GM19193 (cell line): ENCODE results near the gene INO80B.

Source experiments
- POLR2A ChIP-seq: IDR thresholded peaks from 4 replicates; pipeline ENCODE4 v1.6.1; 2011; ENCODE audit not compliant: insufficient read depth, insufficient read length; ENCODE audit errors: extremely low read depth

Gene INO80B

GRCh38 chr2:74488643-74489481 is 34.0 kb downstream of the INO80B start:
- no peak for TF ChIP-seq POLR2A

DNA sequence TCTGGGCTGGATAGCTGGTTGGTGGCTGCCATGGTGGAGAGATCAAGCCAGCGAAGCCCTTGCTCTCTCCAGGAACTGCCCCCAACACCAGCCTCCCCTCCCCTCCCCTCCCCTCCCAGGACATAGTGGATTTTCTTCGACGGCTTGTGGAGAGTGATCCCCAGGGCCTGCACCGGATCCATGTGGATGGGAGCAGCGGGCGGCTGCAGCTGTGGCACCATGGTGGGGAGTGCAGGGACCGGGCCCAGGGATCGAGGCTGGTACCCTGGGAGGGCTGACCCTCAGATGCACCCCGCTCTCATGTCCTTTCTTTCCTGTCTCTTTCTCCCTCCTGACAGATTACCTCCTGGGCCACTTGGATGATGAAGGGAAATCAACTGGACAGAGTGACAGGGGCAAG is 35.0 kb downstream of the INO80B start:
- no peak for TF ChIP-seq POLR2A

- no peak for TF ChIP-seq POLR2A
These were observed 37.0 kb downstream of the INO80B start for GRCh38 chr2:74491648-74492544.

DNA sequence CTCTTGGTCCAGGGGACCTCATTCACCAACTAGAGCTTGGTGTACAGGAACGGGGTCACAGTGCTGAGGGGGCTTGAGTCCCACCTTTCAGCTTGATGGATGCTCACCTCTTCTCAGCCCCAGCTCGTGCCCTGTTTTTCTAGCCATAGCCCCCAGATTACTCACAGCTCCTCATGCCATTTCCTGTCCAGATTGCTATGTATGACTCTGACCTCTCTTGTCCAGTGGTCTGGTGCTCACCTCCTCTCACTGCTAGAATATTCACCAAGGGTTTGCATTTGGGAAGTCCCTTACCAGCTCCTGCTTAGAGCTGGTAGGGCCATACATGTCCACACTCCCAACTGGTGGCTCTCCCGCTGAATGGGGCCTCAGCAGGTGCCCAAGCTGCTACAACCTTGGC is 38.7 kb downstream of the INO80B start:
- no peak for TF ChIP-seq POLR2A

DNA sequence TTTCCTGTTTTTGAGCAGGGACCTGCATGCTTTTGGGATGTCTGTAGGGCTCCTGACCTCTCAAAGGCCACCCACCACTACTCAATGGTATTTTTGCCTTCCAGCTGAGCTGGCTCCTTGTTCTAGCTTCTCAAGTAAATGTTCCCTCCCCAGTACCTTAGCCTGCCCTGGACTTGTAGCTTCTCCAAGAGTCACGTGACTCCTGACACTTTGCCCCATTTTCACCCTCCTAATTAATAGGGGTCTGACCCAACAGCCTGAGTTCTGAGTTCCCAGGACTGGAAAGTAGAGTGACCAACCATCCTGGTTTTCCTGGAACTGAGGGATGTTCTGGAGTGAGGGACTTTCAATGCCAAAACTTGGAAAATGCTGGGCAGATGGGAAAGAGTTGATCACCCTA is 40.6 kb downstream of the INO80B start:
- no peak for TF ChIP-seq POLR2A

DNA sequence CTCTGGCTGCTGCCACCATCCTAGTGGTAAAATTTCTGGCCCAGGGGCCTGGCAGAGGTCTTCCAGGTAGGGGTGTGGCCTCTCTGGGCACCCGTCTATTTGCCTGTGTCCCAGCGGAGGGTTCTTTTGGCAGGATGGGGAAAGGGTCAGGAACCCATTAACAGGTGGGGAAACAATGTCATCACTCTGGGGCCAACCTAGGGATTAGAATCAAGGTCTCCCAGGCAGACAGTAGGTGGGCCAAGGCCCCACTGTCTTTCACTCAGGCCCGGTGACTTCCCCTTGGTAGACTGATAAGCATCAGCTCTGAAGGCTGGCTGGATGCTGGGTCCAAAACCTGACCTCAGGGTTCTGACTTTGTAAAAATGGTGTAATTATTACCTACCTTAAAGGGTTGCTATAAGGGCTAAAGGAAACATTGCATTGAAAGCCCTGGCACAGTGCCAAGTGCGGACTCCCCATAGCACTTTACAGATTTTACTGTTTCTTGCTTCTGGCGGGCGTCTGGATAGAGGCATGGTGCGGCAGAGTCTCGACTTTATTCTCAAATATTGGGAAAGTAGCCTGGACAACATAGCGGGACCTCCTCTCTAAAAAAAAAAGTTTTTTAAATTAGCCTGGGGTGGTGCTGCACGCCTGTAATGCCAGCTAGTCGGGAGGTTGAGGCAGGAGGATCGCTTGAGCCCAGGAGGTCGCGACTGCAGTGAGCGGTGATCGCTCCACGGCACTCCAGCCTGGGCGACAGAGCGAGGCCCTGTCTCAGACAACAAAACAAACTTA is 42.3 kb downstream of the INO80B start:
- TF ChIP-seq POLR2A: no peak

GRCh38 chr2:74497777-74498499 is 43.1 kb downstream of the INO80B start:
- peak; percentile 51 for TF ChIP-seq POLR2A

DNA sequence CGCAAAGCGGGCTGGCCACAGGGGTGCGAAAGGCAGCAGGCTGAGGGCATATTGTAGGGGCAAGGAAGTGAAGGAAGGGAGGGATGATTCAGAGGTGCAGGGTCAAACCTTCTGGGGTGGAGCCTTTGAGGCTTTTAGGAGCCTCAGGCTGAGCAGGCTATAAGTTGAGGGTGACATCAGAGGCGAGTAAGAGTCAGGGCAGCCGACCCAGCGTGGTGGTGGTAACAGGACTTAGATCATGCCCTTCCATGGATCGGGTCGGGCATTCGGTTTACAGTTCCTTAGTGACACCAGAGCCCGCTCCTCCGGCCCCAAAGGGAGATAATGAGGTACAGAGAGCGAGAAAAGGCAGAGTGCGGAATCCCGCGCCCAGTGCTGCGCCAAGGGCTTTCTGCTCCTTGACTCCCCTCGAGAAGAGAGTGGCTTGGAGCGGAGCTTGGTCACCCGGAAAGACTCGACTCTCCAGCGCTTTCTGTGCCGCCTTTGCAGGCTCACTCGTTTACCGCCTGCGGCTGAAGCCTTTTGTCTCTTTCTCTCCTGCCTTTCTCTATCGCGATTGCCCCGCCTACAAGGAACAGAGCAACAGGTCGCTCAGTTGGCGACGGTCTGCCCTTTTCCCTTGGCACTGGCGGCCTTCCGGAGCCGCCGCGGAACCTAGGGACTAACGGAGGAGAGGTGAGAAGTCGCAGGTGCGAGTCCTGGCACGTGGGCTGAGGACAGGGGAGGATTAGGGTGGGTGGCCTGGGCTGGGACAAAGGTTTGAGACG is 43.8 kb downstream of the INO80B start:
- no peak for TF ChIP-seq POLR2A

DNA sequence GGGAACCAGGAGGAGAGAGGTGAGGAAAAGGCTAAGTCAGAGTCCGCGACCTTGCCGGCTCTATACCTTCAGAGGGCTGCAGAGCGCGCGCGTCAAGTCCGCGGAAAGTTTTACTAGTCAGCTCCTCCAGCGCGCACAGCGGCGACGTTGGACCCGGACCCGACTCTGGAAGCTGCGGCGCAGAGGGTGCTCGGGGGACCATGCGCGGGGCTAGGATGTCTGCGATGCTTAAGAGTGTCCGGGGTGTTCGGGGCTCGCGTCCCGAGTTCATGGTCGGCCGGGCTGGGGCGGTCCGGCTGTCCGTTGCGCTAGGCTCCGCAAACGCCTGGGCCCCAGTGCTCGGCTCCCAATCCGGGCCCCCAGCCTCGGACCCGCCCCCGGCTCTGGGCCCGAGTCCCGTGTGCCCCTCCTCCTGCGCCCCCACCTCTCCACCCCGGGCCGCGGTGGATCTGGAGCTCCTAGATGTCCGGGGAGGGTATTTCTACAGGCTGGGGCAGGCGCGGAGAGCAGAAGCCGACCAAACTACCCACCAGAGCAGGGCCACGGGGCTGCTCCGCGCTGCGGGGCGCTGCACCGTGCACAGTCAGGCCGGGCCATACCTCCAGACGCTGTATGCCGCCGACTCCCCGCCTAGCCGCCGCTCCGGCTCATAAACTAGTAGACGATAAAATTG is 44.5 kb downstream of the INO80B start, which contains the start of gene LBX2:
LBX2 (minus strand) TSS at position 337 of the 673 bp plus-strand sequence; CDS start at position 271, 66 bp downstream.
- no peak for TF ChIP-seq POLR2A

GRCh38 chr2:74499940-74500577 is 45.2 kb downstream of the INO80B start:
- no peak for TF ChIP-seq POLR2A

DNA sequence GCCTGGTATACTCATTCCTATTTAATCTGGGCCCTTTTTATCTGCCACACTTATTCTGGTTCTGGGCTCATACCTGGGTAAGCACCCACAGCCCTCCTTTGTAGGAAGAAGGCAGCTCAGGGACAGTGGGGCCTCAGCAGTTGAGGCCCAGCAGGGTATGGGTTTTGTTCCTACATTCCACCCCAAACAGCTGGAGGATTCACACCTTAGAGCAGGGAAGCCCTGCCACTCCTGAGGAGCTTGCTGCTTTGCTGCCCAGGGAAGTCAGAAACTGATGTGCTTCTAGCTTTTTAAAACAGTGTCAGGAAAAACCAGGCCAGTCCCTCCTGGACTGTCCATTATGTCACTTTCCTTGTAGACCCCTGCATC is 45.7 kb downstream of the INO80B start:
- no peak for TF ChIP-seq POLR2A

DNA sequence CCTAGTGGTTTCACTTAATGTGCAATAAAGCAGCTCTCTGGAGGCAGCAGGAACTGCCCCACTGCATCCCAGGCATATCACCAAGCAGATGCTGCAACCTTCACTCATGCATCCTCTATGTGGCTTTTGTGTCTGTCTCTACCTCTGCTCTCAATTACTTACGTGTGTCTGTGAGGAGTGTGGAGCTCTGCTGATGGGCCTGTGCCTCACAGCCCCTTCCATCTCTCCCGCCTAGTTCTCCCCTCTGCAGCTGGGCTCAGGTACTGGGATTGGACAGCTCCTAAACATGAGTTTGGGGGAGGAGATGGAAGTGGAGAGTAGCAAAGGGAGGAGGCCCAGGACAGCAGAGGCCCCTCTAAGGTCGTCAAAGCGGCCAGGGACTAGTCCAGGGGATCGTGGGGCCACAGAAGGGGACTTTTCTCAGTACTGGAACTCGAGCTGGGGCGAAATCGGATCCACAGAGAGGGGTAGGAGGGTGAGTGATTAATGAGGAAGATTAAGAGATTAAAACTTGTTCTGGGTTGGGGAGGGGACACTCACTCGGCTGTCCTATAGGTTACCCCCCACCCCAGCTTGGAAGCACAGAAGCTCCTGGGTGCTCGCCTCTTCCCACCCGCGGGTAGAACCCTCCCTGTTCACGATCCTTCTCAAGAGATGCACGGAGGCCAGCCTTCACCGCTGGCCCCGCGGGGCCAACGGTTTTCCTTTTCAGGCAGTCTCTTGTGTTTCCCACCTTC is 46.6 kb downstream of the INO80B start:
- TF ChIP-seq POLR2A: no peak

- no peak for TF ChIP-seq POLR2A
These were observed 47.3 kb downstream of the INO80B start for GRCh38 chr2:74502147-74502719.
